ENCODE data around the gene SQOR.

The SQOR gene

GRCh38 chr15:45634432-45635190 is at the start of gene SQOR:
Gene SQOR (plus strand): TSS chr15:45635029. CDS start chr15:45658924, 23,895 bp downstream.
- DNase-seq (ENCODE audit: low read depth in 2 of 2): peak; percentile 15 to 33

GRCh38 chr15:45585069-45585791 is 49.6 kb upstream of the SQOR start:
- DNase-seq (ENCODE audit: low read depth in 2 of 2): no peak

GRCh38 chr15:45586125-45586524 is 48.7 kb upstream of the SQOR start:
- DNase-seq (ENCODE audit: low read depth in 2 of 2): no peak

GRCh38 chr15:45586601-45587094 is 48.2 kb upstream of the SQOR start:
- DNase-seq (ENCODE audit: low read depth in 2 of 2): no peak

- peak; percentile 50 to 77 for DNase-seq (ENCODE audit: low read depth in 2 of 2)
Observed at GRCh38 chr15:45587095-45587862, 47.5 kb upstream of the SQOR start, which contains the start of gene BLOC1S6. Gene BLOC1S6 (plus strand): TSS chr15:45587379. CDS start chr15:45587444, 65 bp downstream.

GRCh38 chr15:45587863-45588170 is 47.0 kb upstream of the SQOR start:
- no peak for DNase-seq (ENCODE audit: low read depth in 2 of 2)

GRCh38 chr15:45588219-45588875 is 46.5 kb upstream of the SQOR start:
- no peak for DNase-seq (ENCODE audit: low read depth in 2 of 2)

GRCh38 chr15:45589256-45589655 is 45.6 kb upstream of the SQOR start:
- DNase-seq (ENCODE audit: low read depth in 2 of 2): no peak

- no peak for DNase-seq (ENCODE audit: low read depth in 2 of 2)
Observed at GRCh38 chr15:45594319-45594718, 40.5 kb upstream of the SQOR start.

GRCh38 chr15:45594835-45595530 is 39.8 kb upstream of the SQOR start:
- DNase-seq (ENCODE audit: low read depth in 2 of 2): no peak

GRCh38 chr15:45603881-45604280 is 30.9 kb upstream of the SQOR start:
- no peak for DNase-seq (ENCODE audit: low read depth in 2 of 2)

- no peak for DNase-seq (ENCODE audit: low read depth in 2 of 2)
Observed at GRCh38 chr15:45604326-45604725, 30.5 kb upstream of the SQOR start.

- no peak for DNase-seq (ENCODE audit: low read depth in 2 of 2)
Observed at GRCh38 chr15:45606413-45606812, 28.4 kb upstream of the SQOR start.

- DNase-seq (ENCODE audit: low read depth in 2 of 2): no peak
Observed at GRCh38 chr15:45606841-45607240, 28.0 kb upstream of the SQOR start.

GRCh38 chr15:45611305-45611704 is 23.5 kb upstream of the SQOR start:
- DNase-seq (ENCODE audit: low read depth in 2 of 2): no peak

GRCh38 chr15:45612790-45613415 is 21.9 kb upstream of the SQOR start:
- DNase-seq (ENCODE audit: low read depth in 2 of 2): no peak

- DNase-seq (ENCODE audit: low read depth in 2 of 2): no peak
Observed at GRCh38 chr15:45616901-45617323, 17.9 kb upstream of the SQOR start.

- DNase-seq (ENCODE audit: low read depth in 2 of 2): no peak
Observed at GRCh38 chr15:45618813-45619212, 16.0 kb upstream of the SQOR start.

- no peak for DNase-seq (ENCODE audit: low read depth in 2 of 2)
Observed at GRCh38 chr15:45628136-45628535, 6.7 kb upstream of the SQOR start.

GRCh38 chr15:45630917-45631691 is 3.7 kb upstream of the SQOR start:
- no peak for DNase-seq (ENCODE audit: low read depth in 2 of 2)
